Measurements from ENCODE around the gene ACTR3. TPM values are rescaled to one million over a fixed set of nuclear protein-coding genes. Genes with fewer than 3 reads are reported as not detected.

ACTR3 gene
- total RNA-seq, 1 donor from 2014 or later = 691 TPM

DNA sequence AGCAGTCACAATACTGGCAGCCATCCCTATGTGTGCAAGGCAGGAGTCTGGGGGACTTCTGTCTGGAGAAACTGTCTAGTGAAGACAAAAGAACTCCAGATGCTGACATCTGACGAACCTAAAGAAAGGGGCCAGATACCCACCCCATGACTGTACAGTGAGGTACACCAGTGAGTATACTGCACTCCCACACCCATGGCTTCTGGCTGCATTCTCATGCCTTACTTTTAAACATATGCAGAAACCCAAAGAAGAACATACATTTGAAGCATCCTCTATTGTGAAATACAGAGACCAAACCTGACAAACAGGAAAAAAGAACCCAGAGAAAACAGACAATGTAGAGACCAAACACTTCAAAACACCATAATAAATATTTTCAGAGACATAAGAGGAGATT is 102.2 kb downstream of the ACTR3 start:
- intact Hi-C loops (cut with micrococcal nuclease) = no loop called here

DNA sequence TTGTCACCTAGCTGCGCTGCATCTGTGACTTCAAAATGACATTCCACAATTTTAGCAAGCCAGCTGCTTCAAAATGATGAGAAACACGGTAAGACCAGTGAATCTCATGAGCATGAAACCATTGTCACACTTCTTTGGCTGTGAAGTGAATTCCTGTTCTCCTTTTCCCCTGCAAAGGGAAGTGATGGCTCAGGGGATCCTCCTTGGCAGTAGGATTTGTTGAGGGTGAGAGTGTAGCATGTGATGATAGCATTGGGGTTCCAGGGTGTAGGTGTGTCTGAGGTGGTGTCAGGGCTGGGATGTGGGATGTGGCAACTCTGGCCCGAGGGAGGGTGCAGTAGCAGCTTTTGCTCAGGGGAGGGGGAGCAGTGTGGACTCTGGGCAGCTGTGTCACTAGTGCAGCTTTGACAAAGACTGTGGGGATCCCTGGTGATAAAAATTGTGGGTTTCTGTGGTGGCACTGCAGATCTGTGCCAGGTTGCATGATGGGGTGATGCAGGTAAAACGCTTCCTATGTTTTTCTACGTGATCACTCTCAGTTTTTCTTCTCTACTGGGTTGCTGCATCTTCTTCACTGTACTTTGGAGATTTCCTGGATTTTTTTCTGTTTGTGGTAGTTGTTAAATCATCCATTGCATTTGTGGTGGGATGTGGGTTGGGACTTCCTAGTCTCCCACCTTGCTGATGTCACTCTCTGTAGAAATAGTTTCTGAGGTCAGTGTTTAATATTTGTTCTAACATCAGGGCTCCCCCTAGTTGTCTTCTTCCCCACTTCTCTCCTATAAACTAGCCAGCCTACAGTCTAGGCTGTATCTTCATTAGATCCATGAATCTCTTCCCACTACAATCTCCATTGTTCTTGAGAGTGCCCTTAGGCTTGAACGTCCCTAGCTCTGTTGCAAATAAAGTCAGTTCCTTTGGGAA is 107.0 kb downstream of the ACTR3 start:
- intact Hi-C loops (cut with micrococcal nuclease) = no loop called here

DNA sequence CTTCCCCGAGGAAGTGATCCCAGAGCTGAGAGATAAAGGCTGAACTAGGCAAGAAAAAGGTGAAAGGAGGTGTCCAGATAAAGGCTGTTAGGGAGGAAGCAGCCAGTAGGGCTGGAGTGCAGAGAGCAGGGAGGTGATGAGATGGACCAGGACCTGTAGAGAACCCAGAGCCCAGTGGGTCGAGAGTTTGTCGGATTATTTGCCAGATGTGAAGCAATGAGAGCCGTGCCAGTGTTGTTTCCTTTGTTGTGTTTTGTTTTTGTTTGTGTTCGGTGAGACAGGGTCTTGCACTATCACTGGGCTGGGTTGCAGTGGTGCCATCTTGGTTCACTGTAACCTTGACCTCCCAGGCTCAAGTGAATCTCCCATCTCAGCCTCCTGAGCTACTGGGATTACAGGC is 111.3 kb downstream of the ACTR3 start:
- intact Hi-C loops (cut with micrococcal nuclease) = no loop called here

DNA sequence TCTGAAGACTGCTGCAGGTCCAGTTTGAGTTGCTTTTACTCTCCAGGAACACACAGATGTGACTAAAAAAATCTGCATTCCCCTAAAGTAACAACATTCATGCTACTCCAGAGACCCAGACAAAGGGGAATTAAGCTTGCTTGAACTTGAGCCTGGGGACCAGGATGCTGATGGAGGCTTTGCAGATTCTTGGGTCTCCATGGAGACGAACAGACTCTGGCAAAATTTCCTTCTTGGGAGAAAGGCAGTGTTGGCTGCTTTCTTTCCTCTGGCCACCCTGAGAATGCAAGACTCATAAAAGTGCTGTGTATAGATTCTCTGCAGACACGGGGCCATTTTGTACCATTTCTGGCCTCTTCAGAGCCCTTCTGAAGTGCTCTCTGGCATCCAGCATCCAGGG is 112.0 kb downstream of the ACTR3 start:
- intact Hi-C loops (cut with micrococcal nuclease) = no loop called here

DNA sequence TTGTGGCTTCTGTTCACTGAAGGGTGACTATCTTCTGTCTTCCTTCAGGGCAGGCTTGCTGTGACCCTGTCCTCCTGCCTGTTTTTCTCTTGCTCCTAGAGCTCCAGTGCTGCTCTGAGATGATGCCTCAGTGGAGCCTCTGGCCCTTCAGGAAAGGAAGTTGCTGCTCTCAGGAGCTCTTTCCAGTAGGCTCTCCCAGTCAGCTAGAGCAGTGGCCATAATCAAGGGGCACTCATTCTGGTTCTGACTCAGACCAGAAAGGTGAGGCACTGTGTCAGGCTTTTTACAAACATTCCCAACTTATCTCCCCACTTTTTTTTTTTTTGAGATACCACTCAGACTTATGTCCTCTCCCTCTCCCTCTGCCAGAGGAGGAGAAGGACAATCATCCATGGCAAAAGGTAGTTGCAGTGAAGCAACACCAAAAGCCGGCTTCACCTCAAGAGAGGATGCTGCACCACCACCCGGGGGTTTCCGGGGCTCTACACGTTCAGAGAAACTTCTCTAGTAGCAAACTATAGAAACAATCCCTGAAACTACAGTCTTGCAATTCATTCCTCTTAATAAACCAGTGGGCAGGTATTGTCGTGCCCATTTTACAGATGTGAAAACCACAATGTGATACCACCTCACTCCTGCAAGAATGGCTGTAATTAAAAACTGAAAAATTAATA is 115.4 kb downstream of the ACTR3 start:
- intact Hi-C loops (cut with micrococcal nuclease) = no loop called here

DNA sequence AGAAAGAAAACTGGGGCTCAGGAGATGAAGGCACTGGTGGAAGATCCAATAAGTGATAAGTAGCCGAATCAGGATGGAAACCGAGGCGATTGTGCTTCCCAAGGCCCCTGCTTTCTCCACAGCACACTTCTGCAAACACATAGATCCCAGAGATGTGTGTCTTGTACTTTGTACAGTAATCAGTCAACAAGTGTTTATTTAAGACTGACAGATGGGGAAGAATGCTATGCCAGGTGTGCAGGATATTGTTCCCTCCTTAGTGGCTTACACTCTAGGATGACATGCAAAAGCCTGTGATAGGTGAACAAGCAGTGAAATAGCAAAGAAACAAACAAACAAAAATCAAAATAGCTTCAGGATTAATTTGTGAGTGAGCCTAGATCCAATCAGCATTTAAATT is 116.6 kb downstream of the ACTR3 start:
- intact Hi-C loops (cut with micrococcal nuclease) = no loop called here

DNA sequence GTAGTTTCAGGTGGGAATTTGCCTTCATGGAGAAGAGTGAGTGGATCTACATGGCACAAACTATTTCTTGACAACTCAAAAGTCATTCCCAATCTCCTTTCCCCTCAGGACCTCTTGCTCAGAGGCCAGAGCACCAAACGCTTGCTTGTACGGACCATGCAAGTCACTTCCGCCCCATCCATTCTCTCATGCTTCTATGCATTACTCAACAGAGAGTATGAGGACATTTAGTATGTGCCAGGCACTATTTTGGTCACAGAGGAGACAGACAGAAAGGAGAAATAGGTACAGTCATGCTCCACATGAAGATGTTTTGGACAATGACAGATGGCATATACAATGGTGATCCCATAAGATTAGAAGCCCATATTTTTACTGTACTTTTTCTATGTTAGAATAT is 117.5 kb downstream of the ACTR3 start:
- intact Hi-C loops (cut with micrococcal nuclease) = no loop called here

DNA sequence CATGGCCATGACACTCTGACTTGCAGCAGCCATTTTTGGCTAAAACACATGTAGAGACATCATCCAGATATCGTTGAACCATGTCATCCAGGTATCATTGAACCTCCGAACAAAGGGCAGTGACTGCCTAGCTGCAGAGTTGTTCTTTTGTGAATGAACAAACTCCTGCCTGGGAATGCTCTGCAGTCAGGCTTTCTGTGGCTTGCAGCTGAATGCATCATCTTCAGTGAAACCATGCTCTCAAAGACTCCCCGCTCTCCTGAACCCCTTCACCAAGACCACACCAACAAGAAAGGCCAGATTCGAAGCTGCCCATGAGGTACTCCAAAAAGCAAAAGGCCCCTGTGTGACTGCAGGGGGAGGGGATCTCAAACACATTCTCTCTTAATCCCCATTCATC is 118.8 kb downstream of the ACTR3 start:
- intact Hi-C loops (cut with micrococcal nuclease) = no loop called here

DNA sequence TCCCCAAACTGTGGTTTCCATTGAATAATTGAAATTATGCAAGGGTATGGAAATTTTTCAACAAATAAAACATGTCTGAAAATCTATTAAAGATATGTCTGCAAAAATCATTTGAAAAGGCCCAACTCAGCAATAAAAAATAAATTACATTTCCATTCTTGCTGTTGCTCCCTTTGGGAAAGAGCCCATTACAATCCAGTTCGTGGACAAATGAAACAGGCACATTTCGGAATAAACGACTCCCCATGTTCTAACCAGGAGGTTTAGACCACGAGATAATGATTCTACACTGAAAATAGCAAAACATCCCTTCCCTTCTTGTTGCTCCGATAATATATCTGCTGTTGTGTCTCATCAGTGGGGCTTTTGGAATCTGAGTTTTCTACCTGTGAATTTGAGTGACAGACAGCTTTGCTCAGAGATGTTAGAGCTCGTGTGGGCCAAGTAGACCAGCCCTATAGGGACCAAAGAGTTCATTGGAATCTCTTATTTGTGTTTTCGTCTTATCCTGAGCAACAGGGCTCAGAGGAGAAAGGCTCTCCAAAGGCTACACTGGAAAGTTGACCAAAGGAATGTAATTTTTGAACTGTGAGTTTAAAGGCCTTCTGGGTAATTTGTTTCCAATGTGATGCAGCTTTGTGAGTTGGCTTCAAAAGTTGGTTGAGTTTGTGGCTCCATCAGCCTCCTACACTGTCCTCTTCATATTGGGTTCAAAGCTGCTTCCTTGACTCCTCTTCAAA is 119.5 kb downstream of the ACTR3 start:
- intact Hi-C loops (cut with micrococcal nuclease) = no loop called here

DNA sequence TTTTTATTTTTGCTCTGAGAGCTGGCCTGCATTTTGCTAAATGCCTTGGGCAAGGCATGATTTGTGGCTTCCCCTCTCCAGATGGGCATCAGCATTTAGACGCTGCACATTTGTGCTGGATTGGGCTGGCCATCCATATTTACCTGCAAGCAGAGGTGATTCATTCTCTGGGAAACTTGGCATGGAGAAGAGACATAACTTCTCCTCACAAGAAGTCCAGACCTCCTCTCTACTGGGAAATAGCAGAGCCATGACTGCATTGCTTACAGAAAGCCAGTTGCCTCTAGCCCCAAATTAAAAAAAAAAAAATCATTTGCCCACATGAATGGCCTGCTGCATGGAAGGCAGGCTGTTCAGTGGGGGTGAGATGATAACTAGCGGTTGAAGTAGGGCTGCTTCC is 120.1 kb downstream of the ACTR3 start:
- intact Hi-C loops (cut with micrococcal nuclease) = no loop called here

DNA sequence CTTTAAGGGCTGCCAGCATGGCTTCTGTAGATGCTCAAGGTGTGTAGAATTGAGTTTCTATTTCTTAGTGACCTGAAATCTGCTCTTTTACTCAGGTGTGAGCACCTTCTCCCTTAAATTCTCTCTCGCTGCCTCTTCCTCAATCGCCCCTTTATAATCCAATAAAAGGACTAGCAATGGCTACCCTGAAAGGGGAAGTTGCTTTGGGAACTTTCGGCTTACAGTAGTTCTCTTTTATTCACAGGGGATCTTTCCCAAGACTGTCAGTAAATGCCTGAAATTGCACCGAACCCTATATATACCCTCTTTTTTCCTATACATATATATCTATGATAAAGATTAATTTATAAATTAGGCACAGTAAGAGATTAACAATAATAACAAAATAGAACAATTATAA is 121.8 kb downstream of the ACTR3 start:
- intact Hi-C loops (cut with micrococcal nuclease) = no loop called here

Other genes with a start within 250 kb of the ACTR3 start
- 19.1 and 20.5 TPM in 2 replicates for gene SLC35F5, start 133.4 kb upstream of the ACTR3 start, total RNA-seq